Thoracic aorta (tissue), 2 donors: Measurements from ENCODE around the gene CD79B. TPM values are rescaled to one million over a fixed set of nuclear protein-coding genes. Genes with fewer than 3 reads are reported as not detected.

Source experiments
- ATAC-seq: fragments of 150-250 bp; one replicate; pipeline ENCODE4 v1.8.0; 2017; ENCODE audit warnings: low read depth; ENCODE audit not compliant: insufficient number of reproducible peaks, low FRiP score
- DNase-seq: peaks from one replicate; pipeline ENCODE4 v3.0.0-alpha.2; 2020; ENCODE audit warnings: low spot score
- H3K27ac ChIP-seq, 2 donors: fragments of 200-600 bp; sonication (generic); 1 replicate in 1 of 2; 2 replicates in 1 of 2; pipeline ENCODE4 v1.5.1; 2016; ENCODE audit warnings: mild to moderate bottlenecking in 2 of 2, moderate library complexity in 2 of 2
- H3K27me3 ChIP-seq: fragments of 200-600 bp; sonication (generic); replicated peaks from 2 replicates; pipeline ENCODE4 v1.6.0; 2016; ENCODE audit warnings: mild to moderate bottlenecking; ENCODE audit not compliant: insufficient read depth
- H3K36me3 ChIP-seq: fragments of 200-600 bp; sonication (generic); one replicate; pipeline ENCODE4 v1.5.1; 2016
- H3K4me1 ChIP-seq, 2 donors: fragments of 200-600 bp; sonication (generic); 1 replicate in 1 of 2; 2 replicates in 1 of 2; pipeline versions ENCODE4 v1.5.1 to v1.6.0; 2016; ENCODE audit warnings: low read depth in 2 of 2, mild to moderate bottlenecking in 1 of 2; ENCODE audit not compliant: control insufficient read depth in 1 of 2
- H3K4me3 ChIP-seq: fragments of 200-600 bp; sonication (generic); 2 replicates; pipeline ENCODE4 v1.5.1; 2016; ENCODE audit warnings: mild to moderate bottlenecking
- H3K9me3 ChIP-seq: fragments of 200-600 bp; sonication (generic); 2 replicates; pipeline ENCODE4 v1.5.1; 2016
- CTCF ChIP-seq: fragments of 200-600 bp; sonication (generic); IDR thresholded peaks from one replicate; pipeline ENCODE4 v1.5.1; 2019; ENCODE audit warnings: antibody characterized with exemption
- total RNA-seq, 2 donors: library from RNA; depleted of rRNA; stranded (reverse); fragments of >200 nt; gene quantifications; one replicate each; pipeline versions ENCODE4 v1.1.0 to v1.2.3, GENCODE V29; 2016

Gene CD79B
- total RNA-seq, 2 donors from 2014 or later = 4.3 to 6.0 TPM

- no peak for ATAC-seq
- H3K4me3 ChIP-seq = no peak overlapping the region
- H3K27ac ChIP-seq = no peak overlapping the region
- no peak for DNase-seq
- H3K9me3 ChIP-seq = no peaks in the 10 kb centered on the region
- TF ChIP-seq CTCF = no peak
- no peaks in the 10 kb centered on the region for H3K36me3 ChIP-seq
- no peaks in the 10 kb centered on the region for H3K4me1 ChIP-seq
- H3K27me3 ChIP-seq = no peaks in the 10 kb centered on the region
Observed at GRCh38 chr17:63973930-63974593, 41.9 kb upstream of the CD79B start.

GRCh38 chr17:63973247-63973646, 41.1 kb upstream of the CD79B start:
- H3K4me1 ChIP-seq = no peaks in the 10 kb centered on the region
- DNase-seq (no peak), ATAC-seq (no peak)
- no peaks in the 10 kb centered on the region for H3K9me3 ChIP-seq
- H3K36me3 ChIP-seq = no peaks in the 10 kb centered on the region
- TF ChIP-seq CTCF = no peak
- no peak overlapping the region for H3K27ac ChIP-seq
- H3K4me3 ChIP-seq = no peak overlapping the region
- no peaks in the 10 kb centered on the region for H3K27me3 ChIP-seq

GRCh38 chr17:63972796-63973195, 40.7 kb upstream of the CD79B start, which contains the start of gene SCN4A:
Gene SCN4A, minus strand, starts transcription at chr17:63972918. Its CDS starts 77 bp downstream, at chr17:63972841.
- H3K36me3 ChIP-seq = no peaks in the 10 kb centered on the region
- DNase-seq (no peak), ATAC-seq (no peak)
- TF ChIP-seq CTCF = no peak
- H3K27me3 ChIP-seq = no peaks in the 10 kb centered on the region
- no peak within 1 kb of the TSS for H3K27ac ChIP-seq
- H3K9me3 ChIP-seq = no peaks in the 10 kb centered on the region
- H3K4me1 ChIP-seq = no peaks in the 10 kb centered on the region
- H3K4me3 ChIP-seq = no peak within 1 kb of the TSS

- no peak for TF ChIP-seq CTCF
- DNase-seq = no peak
- H3K27ac ChIP-seq = no peak overlapping the region
- no peak overlapping the region for H3K4me3 ChIP-seq
- H3K9me3 ChIP-seq = no peaks in the 10 kb centered on the region
- no peaks in the 10 kb centered on the region for H3K27me3 ChIP-seq
- no peaks in the 10 kb centered on the region for H3K4me1 ChIP-seq
- ATAC-seq = no peak
- no peaks in the 10 kb centered on the region for H3K36me3 ChIP-seq
Observed at GRCh38 chr17:63969278-63969677, 37.1 kb upstream of the CD79B start.

GRCh38 chr17:63967953-63968352, 35.8 kb upstream of the CD79B start:
- Histone ChIP-seq H3K9me3 (no peaks in the 10 kb centered on the region), H3K4me1 (no peaks in the 10 kb centered on the region), H3K36me3 (no peaks in the 10 kb centered on the region), H3K27ac (no peak overlapping the region), H3K4me3 (no peak overlapping the region), H3K27me3 (no peaks in the 10 kb centered on the region)
- no peak for ATAC-seq
- DNase-seq = no peak
- TF ChIP-seq CTCF = no peak
